Measurements from ENCODE around the gene GPR35. TPM values are rescaled to one million over a fixed set of nuclear protein-coding genes. Genes with fewer than 3 reads are reported as not detected.

The GPR35 gene
- total and polyA plus RNA-seq, 2 of the 13 experiments (the other 11 are each of a cell fraction or from before 2014, with no cell fraction given): 27.1 to 44.2 TPM

DNA sequence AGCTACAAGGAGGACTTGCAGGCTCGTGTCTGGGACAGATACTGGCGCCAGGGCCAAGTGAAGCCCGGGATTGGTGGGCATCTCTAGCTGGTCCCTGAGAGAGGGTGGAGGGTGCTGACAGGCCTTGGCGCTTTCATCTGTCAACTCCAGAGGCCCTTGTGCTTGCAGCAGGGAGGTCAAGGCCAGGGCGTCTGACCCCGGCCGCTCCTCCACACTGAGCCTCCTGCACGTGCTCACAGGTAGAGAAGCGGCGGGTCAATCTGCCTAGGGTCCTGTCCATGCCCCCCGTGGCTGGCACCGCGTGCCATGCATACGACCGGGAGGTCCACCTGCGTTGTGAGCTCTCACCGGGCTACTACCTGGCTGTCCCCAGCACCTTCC, 29.2 kb upstream of the GPR35 start (continued):
- TF ChIP-seq, protein P1, sequence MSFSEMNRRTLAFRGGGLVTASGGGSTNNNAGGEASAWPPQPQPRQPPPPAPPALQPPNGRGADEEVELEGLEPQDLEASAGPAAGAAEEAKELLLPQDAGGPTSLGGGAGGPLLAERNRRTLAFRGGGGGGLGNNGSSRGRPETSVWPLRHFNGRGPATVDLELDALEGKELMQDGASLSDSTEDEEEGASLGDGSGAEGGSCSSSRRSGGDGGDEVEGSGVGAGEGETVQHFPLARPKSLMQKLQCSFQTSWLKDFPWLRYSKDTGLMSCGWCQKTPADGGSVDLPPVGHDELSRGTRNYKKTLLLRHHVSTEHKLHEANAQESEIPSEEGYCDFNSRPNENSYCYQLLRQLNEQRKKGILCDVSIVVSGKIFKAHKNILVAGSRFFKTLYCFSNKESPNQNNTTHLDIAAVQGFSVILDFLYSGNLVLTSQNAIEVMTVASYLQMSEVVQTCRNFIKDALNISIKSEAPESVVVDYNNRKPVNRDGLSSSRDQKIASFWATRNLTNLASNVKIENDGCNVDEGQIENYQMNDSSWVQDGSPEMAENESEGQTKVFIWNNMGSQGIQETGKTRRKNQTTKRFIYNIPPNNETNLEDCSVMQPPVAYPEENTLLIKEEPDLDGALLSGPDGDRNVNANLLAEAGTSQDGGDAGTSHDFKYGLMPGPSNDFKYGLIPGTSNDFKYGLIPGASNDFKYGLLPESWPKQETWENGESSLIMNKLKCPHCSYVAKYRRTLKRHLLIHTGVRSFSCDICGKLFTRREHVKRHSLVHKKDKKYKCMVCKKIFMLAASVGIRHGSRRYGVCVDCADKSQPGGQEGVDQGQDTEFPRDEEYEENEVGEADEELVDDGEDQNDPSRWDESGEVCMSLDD (CRISPR knock-in tag; IDR thresholded peaks at IDR 0.05; ENCODE audit: borderline replicate concordance): no peak
- TF ChIP-seq, protein P2, sequence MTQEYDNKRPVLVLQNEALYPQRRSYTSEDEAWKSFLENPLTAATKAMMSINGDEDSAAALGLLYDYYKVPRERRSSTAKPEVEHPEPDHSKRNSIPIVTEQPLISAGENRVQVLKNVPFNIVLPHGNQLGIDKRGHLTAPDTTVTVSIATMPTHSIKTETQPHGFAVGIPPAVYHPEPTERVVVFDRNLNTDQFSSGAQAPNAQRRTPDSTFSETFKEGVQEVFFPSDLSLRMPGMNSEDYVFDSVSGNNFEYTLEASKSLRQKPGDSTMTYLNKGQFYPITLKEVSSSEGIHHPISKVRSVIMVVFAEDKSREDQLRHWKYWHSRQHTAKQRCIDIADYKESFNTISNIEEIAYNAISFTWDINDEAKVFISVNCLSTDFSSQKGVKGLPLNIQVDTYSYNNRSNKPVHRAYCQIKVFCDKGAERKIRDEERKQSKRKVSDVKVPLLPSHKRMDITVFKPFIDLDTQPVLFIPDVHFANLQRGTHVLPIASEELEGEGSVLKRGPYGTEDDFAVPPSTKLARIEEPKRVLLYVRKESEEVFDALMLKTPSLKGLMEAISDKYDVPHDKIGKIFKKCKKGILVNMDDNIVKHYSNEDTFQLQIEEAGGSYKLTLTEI (CRISPR knock-in tag; conservative IDR thresholded peaks at IDR 0.05): no peak
- TF ChIP-seq ZNF589 (CRISPR knock-in tag; conservative IDR thresholded peaks at IDR 0.05): no peak
- TF ChIP-seq WIZ (CRISPR knock-in tag; IDR thresholded peaks at IDR 0.05): peak; percentile 45; the same call in 1 of the 2 replicates
- 0 out of 2 replicates have a peak, but pooled peaks have one; percentile 9 for TF ChIP-seq ZNF772 (CRISPR knock-in tag; IDR thresholded peaks at IDR 0.05)
- TF ChIP-seq NCOR1 (IDR thresholded peaks at IDR 0.05; ENCODE audit: borderline replicate concordance, low read length): no peak
- TF ChIP-seq MBD4 (IDR thresholded peaks at IDR 0.05; ENCODE audit: borderline replicate concordance, low read length): no peak
- TF ChIP-seq GPN1 (CRISPR knock-in tag; IDR thresholded peaks at IDR 0.05; ENCODE audit: borderline replicate concordance): no peak
- no peak for TF ChIP-seq FOXA3 (CRISPR knock-in tag; IDR thresholded peaks at IDR 0.05)
- TF ChIP-seq ELK4 (CRISPR knock-in tag; IDR thresholded peaks at IDR 0.05; ENCODE audit: borderline replicate concordance): no peak
- 0 out of 2 replicates have a peak, but pooled peaks have one; percentile 31 for TF ChIP-seq ZNF451 (CRISPR knock-in tag; IDR thresholded peaks at IDR 0.05)
- TF ChIP-seq, protein P3, sequence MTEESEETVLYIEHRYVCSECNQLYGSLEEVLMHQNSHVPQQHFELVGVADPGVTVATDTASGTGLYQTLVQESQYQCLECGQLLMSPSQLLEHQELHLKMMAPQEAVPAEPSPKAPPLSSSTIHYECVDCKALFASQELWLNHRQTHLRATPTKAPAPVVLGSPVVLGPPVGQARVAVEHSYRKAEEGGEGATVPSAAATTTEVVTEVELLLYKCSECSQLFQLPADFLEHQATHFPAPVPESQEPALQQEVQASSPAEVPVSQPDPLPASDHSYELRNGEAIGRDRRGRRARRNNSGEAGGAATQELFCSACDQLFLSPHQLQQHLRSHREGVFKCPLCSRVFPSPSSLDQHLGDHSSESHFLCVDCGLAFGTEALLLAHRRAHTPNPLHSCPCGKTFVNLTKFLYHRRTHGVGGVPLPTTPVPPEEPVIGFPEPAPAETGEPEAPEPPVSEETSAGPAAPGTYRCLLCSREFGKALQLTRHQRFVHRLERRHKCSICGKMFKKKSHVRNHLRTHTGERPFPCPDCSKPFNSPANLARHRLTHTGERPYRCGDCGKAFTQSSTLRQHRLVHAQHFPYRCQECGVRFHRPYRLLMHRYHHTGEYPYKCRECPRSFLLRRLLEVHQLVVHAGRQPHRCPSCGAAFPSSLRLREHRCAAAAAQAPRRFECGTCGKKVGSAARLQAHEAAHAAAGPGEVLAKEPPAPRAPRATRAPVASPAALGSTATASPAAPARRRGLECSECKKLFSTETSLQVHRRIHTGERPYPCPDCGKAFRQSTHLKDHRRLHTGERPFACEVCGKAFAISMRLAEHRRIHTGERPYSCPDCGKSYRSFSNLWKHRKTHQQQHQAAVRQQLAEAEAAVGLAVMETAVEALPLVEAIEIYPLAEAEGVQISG (CRISPR knock-in tag; IDR thresholded peaks at IDR 0.05): no peak
- no peak for TF ChIP-seq ZNF781 (CRISPR knock-in tag; IDR thresholded peaks at IDR 0.05; ENCODE audit: borderline replicate concordance, not compliant biosample characterization)
- no peak for TF ChIP-seq AGO1 (IDR thresholded peaks at IDR 0.05; ENCODE audit: low read depth, low read length, poor library complexity, severe bottlenecking)
- TF ChIP-seq JUNB (CRISPR knock-in tag; IDR thresholded peaks at IDR 0.05; ENCODE audit: borderline replicate concordance): no peak
- no peak for TF ChIP-seq HOXA7 (CRISPR knock-in tag; IDR thresholded peaks at IDR 0.05)
- TF ChIP-seq ZNF512 (CRISPR knock-in tag; IDR thresholded peaks at IDR 0.05): no peak
- peak; percentile 77 for TF ChIP-seq RARA (CRISPR knock-in tag; IDR thresholded peaks at IDR 0.05)
- TF ChIP-seq ZNF580 (CRISPR knock-in tag; IDR thresholded peaks at IDR 0.05; ENCODE audit: borderline replicate concordance, low read depth): no peak
